Measurements from ENCODE around the gene CASQ2.

DNA sequence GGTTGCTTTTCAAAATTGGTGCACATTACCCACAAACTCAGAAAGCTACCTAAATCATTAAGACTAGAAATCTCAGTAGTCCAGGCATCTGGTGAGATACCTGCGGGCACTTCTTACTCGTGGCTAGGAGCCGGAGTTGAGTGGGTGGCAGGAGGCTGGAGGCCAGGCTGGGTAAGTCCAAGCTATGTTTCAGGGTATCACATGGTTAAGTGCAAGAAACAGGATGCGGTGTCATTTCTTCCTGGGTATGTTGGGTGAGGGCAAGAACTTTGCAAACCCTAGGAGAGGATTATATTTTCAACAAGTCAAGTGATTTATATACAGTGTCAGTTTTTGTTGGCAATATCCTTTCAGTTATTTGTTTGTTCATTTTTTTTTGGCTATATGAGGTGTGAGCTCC is 85.7 kb downstream of the CASQ2 start:
- TF ChIP-seq, protein P1, sequence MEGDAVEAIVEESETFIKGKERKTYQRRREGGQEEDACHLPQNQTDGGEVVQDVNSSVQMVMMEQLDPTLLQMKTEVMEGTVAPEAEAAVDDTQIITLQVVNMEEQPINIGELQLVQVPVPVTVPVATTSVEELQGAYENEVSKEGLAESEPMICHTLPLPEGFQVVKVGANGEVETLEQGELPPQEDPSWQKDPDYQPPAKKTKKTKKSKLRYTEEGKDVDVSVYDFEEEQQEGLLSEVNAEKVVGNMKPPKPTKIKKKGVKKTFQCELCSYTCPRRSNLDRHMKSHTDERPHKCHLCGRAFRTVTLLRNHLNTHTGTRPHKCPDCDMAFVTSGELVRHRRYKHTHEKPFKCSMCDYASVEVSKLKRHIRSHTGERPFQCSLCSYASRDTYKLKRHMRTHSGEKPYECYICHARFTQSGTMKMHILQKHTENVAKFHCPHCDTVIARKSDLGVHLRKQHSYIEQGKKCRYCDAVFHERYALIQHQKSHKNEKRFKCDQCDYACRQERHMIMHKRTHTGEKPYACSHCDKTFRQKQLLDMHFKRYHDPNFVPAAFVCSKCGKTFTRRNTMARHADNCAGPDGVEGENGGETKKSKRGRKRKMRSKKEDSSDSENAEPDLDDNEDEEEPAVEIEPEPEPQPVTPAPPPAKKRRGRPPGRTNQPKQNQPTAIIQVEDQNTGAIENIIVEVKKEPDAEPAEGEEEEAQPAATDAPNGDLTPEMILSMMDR (IDR thresholded peaks at IDR 0.05; ENCODE audit: poor library complexity): no peak
- no peak for TF ChIP-seq EZH2phosphoT487 (IDR thresholded peaks at IDR 0.05; ENCODE audit: low read depth, severe bottlenecking, unreplicated experiment)
- TF ChIP-seq EZH2 (IDR thresholded peaks at IDR 0.05; ENCODE audit: borderline replicate concordance): no peak

Data from hepatocyte (in vitro differentiated cells).